GM10248 (cell line): ENCODE results near the gene EFHC2.

ENCODE experiments used
- CTCF ChIA-PET: fragments of 300-600 bp; sonication (Branson Sonifier 250); formaldehyde crosslinking; extraction: SDS; loops from one replicate; lab custom pipeline; 2021; ENCODE audit warnings: antibody characterized with exemption; lab: Yijun Ruan, JAX
- POLR2A ChIA-PET: fragments of 350-650 bp; sonication (Branson Sonifier 250); formaldehyde crosslinking; extraction: SDS; loops from one replicate; lab custom pipeline; 2020; ENCODE audit warnings: antibody characterized with exemption; lab: Yijun Ruan, JAX
- DNase-seq: peaks from one replicate; pipeline ENCODE4 v3.0.0; 2012; ENCODE audit errors: extremely low spot score
- TF ChIP-seq, protein P1 (sequence below): IDR thresholded peaks from 2 replicates; pipeline ENCODE4 v1.5.1; 2012; ENCODE audit warnings: mild to moderate bottlenecking, low read depth; ENCODE audit errors: extremely low read depth, missing control alignments, control extremely low read depth

EFHC2 gene

DNA sequence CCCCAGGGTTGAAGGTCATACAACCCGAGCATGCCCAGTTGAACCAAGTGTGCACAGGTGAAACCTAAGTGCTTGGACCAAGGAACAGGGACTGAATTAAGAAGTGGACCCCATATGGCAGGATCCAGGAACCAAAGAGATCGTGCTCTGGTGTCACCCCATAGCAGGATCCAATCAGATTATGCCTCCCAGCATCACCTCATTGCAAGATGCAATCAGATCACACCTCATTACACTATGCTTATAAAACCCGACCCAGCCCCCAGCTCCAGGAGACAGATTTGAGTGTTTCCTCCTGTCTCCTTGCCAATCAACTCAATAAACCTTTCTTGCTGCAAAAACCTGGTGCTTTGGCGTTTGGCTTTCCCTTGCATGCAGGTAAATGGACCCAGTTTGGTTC is 37.6 kb downstream of the EFHC2 start:
- CTCF ChIA-PET, result no interaction called here
- TF ChIP-seq, protein P1, sequence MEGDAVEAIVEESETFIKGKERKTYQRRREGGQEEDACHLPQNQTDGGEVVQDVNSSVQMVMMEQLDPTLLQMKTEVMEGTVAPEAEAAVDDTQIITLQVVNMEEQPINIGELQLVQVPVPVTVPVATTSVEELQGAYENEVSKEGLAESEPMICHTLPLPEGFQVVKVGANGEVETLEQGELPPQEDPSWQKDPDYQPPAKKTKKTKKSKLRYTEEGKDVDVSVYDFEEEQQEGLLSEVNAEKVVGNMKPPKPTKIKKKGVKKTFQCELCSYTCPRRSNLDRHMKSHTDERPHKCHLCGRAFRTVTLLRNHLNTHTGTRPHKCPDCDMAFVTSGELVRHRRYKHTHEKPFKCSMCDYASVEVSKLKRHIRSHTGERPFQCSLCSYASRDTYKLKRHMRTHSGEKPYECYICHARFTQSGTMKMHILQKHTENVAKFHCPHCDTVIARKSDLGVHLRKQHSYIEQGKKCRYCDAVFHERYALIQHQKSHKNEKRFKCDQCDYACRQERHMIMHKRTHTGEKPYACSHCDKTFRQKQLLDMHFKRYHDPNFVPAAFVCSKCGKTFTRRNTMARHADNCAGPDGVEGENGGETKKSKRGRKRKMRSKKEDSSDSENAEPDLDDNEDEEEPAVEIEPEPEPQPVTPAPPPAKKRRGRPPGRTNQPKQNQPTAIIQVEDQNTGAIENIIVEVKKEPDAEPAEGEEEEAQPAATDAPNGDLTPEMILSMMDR, result no peak
- no peak for DNase-seq
- POLR2A ChIA-PET, result no interaction called here

DNA sequence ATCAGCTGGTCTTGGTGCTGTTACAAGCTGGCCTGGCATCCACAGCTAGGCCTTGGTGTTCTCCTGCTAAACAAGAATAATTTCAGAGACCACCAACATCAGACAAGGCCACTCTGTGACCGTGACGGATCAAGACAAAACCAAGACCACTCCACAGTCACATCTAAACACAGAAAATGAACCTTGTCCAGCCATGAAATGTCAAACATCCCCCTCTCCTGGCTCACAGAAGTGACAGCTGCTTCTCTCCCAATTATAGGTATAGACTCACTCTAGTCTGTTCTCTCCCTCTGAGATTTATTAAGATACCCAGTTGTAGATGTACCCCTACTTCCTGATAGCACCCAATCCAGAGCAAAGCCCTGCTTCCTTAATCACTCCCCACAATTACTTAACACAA is 40.4 kb downstream of the EFHC2 start:
- CTCF ChIA-PET, result no interaction called here
- POLR2A ChIA-PET, result no interaction called here
- TF ChIP-seq, protein P1, result no peak
- no peak for DNase-seq

DNA sequence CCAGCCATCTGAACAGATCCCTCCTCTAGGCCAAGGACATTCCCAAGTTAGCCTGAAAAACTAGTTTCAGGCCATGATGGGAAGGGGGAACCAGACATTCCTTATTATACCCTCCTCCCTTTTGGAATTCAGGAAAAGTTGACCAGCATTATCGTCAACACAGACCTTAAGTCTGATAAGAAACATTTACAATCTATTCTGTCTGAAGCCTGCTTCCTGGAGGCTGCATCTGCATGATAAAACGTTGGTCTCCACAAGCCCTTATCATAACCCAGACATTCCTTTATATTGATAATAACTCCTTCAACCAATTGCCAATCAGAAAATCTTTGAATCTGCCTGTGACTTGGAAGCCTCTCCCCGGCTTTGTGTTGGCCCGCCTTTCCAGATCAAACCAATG is 44.3 kb downstream of the EFHC2 start:
- ChIA-PET CTCF (no interaction called here), POLR2A (no interaction called here)
- TF ChIP-seq, protein P1, result no peak
- no peak for DNase-seq

DNA sequence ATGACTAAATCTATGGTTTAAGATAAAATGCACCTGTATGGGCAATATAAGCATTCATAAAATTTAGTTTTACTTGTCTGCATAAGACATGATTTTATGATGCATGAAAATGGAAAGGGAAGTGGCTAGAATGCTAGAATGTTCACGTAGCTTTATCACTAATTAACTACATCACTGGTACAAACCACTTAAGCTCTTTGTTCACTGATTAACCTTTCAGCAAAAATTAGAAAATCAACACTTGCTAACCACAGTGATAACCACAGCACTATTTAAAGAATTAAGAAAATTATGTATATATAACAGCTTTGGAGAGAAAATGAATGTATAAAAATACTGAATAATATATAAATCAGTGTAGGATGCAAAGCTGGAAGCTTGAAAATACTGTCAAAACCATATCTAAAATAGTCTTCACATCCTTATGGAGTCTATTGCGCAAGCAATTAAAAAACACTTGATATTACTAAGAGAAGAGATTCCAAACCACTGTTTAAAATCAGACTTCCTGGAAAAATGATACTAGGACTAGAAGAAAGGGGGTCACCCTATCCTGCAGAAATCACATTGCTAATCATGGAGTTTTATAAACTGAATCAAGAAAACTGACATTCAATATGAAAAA is 51.9 kb downstream of the EFHC2 start:
- CTCF ChIA-PET, result no interaction called here
- TF ChIP-seq, protein P1, result no peak
- POLR2A ChIA-PET, result no interaction called here
- DNase-seq, result no peak

DNA sequence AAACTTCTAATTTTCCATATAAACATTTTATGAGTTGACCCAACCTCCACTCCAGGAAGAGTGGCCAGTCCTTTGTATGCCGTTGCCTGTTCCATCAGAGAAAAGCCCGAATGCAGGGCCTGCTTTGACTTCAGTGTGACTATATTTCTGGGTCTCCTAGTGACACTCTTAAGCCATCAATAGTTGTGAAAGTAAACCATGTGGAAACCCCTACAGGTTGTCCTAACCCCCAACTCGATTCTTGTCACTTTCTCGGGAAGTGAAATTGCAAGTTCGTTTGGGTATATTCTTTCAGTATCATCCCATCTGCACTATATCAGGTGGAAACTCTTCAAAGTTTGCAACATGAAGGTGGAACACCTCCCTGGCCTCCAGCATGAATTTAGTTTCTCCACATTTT is 52.8 kb downstream of the EFHC2 start:
- ChIA-PET POLR2A (no interaction called here), CTCF (no interaction called here)
- DNase-seq, result no peak
- TF ChIP-seq, protein P1, result no peak

DNA sequence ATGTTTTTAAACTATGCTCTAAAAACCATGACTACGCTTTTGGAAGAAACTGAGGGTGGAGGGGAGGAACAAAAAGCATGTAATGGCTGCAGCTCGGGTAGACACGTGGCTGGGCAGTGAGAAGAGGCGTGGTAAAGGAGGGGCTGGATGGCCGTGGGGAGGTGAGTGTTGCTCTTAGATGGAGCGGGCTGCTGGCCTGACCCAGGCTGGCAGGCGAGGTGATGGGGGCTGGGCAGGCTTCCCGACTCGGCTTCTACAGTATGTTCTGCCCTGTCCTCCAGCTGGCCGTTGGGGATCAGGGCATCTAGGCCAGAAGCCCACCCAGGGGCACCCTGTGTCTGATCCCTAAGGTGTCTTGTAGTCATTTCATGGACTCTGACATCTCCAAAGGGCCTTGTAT is 60.7 kb downstream of the EFHC2 start:
- TF ChIP-seq, protein P1, result no peak
- DNase-seq, result peak; percentile 13
- CTCF ChIA-PET, result no interaction called here
- POLR2A ChIA-PET, result no interaction called here
